AG04449 (cell line): ENCODE results near the gene PSD.
A peak's percentile ranks its signal among the peaks of the same experiment; 100 is the strongest.

Experiments used
- CTCF ChIA-PET: fragments of 350-600 bp; formaldehyde crosslinking; extraction: SDS; loops from one replicate; lab custom pipeline; 2021; ENCODE audit warnings: antibody characterized with exemption; lab: Yijun Ruan, JAX
- POLR2A ChIA-PET: fragments of 400-600, 350-600 bp; formaldehyde crosslinking; extraction: SDS; loops from one replicate; lab custom pipeline; 2020; ENCODE audit warnings: antibody characterized with exemption, inconsistent platforms; lab: Yijun Ruan, JAX
- DNase-seq: peaks from one replicate; pipeline ENCODE4 v3.0.0-alpha.2; 2010; ENCODE audit warnings: low read depth, low spot score
- H3K4me3 ChIP-seq: 2 replicates; pipeline ENCODE4 v1.5.1; 2011; ENCODE audit warnings: low read depth, mild to moderate bottlenecking, control low read depth, low read length
- CTCF ChIP-seq: IDR thresholded peaks from one replicate; pipeline ENCODE4 v1.5.1; 2011; ENCODE audit warnings: mild to moderate bottlenecking, moderate library complexity, low read length, control low read depth, inconsistent platforms; ENCODE audit not compliant: insufficient read depth; ENCODE audit errors: missing control alignments

Gene PSD

GRCh38 chr10:102413806-102414561 is 4.6 kb downstream of the PSD start:
- DNase-seq: no peak
- TF ChIP-seq CTCF: no peak
- CTCF ChIA-PET: interaction anchor here (5.3 to 10.3 kb wide), 2 partner anchors 7 to 16 kb away, joined by 33 to 161 read pairs; partner anchors contain the start of genes FBXL15 and NFKB2
- POLR2A ChIA-PET: no interaction called here
- no peak overlapping the region for H3K4me3 ChIP-seq

GRCh38 chr10:102413053-102413705 is 5.4 kb downstream of the PSD start:
- TF ChIP-seq CTCF: no peak
- POLR2A ChIA-PET: no interaction called here
- H3K4me3 ChIP-seq: no peak overlapping the region
- CTCF ChIA-PET: interaction anchor here (0.9 to 10.3 kb wide), 3 partner anchors 8 to 16 kb away, joined by 3 to 161 read pairs (median 33); partner anchors contain the start of genes FBXL15 and NFKB2
- DNase-seq: no peak

GRCh38 chr10:102412293-102412692 is 6.3 kb downstream of the PSD start:
- no peak overlapping the region for H3K4me3 ChIP-seq
- DNase-seq: no peak
- CTCF ChIA-PET: interaction anchor here (0.9 to 10.3 kb wide), 5 partner anchors 9 to 243 kb away, joined by 3 to 161 read pairs (median 3); partner anchors contain the start of genes FBXL15 and NFKB2
- POLR2A ChIA-PET: no interaction called here
- no peak for TF ChIP-seq CTCF

GRCh38 chr10:102411341-102412255 is 7.0 kb downstream of the PSD start:
- H3K4me3 ChIP-seq: no peak overlapping the region
- ChIA-PET POLR2A (no interaction called here), CTCF (interaction anchor here (0.7 to 10.3 kb wide), 7 partner anchors 8 to 242 kb away, joined by 3 to 161 read pairs (median 3); partner anchors contain the start of genes FBXL15 and NFKB2)
- TF ChIP-seq CTCF: no peak
- DNase-seq: no peak

GRCh38 chr10:102410429-102411073 is 8.0 kb downstream of the PSD start:
- POLR2A ChIA-PET: no interaction called here
- H3K4me3 ChIP-seq: peak overlapping the region; percentile 46
- CTCF ChIA-PET: interaction anchor here (0.6 to 10.3 kb wide), 5 partner anchors 11 to 191 kb away, joined by 3 to 161 read pairs (median 8); partner anchors contain the start of genes FBXL15 and NFKB2
- no peak for TF ChIP-seq CTCF
- no peak for DNase-seq
